RWPE1 (cell line): Measurements from ENCODE around the gene WNT9A.
A peak's percentile ranks its signal among the peaks of the same experiment; 100 is the strongest.

Source experiments
- CTCF ChIA-PET: fragments of 350-600 bp; sonication (Branson Sonifier 250); formaldehyde crosslinking; extraction: SDS; loops from one replicate; lab custom pipeline; 2021; lab: Yijun Ruan, JAX
- POLR2A ChIA-PET: fragments of 400-600 bp; formaldehyde crosslinking; extraction: SDS; loops from one replicate; lab custom pipeline; 2020; ENCODE audit warnings: antibody characterized with exemption; ENCODE audit not compliant: low non-redundant PET; lab: Yijun Ruan, JAX
- DNase-seq: peaks from one replicate; pipeline ENCODE4 v3.0.0; 2012; ENCODE audit warnings: low spot score
- H3K27ac ChIP-seq: fragments of 450-650 bp; 2 replicates; pipeline ENCODE4 v1.5.1; 2017
- TF ChIP-seq, protein P1 (sequence below): fragments of 450-650 bp; conservative IDR thresholded peaks from 2 replicates; pipeline ENCODE4 v1.5.1; 2017; ENCODE audit warnings: low read depth, mild to moderate bottlenecking

The WNT9A gene

DNA sequence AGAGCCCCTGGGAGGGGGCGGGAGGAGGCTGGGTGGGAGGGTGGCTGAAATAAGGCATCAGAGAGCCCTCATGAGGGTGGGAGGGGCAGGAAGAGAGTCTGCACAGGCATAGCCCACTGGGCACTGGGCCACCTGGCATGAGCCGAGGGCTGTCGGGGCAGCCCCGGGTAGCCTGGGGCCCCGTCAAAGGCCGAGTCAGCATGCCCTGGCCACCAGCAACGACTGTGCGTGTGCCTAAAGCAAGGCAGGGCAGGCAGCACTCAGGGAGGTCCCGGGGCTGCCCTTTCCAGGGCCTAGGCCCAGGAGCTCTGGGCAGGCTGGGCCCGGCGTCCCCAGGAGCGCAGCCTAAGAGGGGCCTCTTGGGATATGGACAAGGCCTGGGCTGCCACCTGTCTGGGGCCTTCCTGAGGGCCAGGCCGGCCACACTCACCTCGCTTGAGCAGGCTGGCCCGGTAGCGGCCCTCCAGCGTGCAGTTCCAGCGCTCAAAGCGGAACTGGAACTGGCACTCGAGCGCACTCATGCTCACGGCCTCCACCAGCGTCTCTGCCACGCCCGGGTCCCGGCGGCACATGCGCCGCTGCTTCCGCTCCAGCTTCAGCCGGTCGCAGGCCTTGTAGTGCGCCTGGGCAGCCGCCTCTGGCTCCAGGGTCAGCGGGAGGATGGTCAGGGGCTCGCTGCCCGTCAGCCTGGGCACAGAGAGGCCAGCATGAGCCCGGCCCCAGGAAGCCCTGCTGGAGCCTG, 22.7 kb downstream of the WNT9A start:
- DNase-seq, result no peak
- peak overlapping the region; percentile 23 for H3K27ac ChIP-seq
- POLR2A ChIA-PET, result no interaction called here
- CTCF ChIA-PET, result interaction anchor here (0.6 kb wide), 1 partner anchor 800 kb away, joined by 4 read pairs; no protein-coding TSS in a partner anchor
- TF ChIP-seq, protein P1, sequence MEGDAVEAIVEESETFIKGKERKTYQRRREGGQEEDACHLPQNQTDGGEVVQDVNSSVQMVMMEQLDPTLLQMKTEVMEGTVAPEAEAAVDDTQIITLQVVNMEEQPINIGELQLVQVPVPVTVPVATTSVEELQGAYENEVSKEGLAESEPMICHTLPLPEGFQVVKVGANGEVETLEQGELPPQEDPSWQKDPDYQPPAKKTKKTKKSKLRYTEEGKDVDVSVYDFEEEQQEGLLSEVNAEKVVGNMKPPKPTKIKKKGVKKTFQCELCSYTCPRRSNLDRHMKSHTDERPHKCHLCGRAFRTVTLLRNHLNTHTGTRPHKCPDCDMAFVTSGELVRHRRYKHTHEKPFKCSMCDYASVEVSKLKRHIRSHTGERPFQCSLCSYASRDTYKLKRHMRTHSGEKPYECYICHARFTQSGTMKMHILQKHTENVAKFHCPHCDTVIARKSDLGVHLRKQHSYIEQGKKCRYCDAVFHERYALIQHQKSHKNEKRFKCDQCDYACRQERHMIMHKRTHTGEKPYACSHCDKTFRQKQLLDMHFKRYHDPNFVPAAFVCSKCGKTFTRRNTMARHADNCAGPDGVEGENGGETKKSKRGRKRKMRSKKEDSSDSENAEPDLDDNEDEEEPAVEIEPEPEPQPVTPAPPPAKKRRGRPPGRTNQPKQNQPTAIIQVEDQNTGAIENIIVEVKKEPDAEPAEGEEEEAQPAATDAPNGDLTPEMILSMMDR, result no peak

DNA sequence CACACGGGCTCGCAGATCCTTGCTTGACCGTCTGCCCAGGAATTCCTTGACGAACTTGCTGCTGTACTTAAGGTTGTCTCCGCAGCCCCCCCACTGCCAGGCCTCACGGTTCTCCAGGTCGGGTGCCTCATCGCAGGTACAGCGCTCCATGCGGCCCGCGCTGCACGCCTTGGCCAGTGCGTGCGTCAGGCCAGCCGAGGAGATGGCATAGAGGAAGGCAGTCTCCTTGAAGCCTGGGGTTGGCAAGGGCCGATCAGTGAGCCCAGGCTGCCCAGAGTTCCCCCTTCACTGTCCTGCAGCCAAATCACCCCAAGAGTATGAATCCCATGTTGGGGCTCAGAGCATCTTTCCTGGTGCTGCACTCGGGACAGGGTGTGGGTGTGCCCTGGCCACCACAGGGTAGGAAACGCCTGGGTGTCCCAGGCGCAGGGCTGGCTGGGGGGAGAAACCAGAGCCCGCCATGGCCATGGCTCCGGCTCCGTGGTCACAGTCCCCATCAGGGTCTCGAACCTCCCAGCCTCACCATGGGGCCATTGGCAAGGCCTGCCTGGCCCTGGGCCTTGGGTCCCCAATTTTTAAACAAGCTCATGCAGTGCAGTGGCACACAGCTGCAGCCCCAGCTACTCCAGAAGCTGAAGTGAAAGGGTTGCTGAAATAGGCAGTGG, 23.4 kb downstream of the WNT9A start:
- TF ChIP-seq, protein P1, result no peak
- no peak for DNase-seq
- H3K27ac ChIP-seq, result peak overlapping the region; percentile 23
- ChIA-PET POLR2A (no interaction called here), CTCF (no interaction called here)

DNA sequence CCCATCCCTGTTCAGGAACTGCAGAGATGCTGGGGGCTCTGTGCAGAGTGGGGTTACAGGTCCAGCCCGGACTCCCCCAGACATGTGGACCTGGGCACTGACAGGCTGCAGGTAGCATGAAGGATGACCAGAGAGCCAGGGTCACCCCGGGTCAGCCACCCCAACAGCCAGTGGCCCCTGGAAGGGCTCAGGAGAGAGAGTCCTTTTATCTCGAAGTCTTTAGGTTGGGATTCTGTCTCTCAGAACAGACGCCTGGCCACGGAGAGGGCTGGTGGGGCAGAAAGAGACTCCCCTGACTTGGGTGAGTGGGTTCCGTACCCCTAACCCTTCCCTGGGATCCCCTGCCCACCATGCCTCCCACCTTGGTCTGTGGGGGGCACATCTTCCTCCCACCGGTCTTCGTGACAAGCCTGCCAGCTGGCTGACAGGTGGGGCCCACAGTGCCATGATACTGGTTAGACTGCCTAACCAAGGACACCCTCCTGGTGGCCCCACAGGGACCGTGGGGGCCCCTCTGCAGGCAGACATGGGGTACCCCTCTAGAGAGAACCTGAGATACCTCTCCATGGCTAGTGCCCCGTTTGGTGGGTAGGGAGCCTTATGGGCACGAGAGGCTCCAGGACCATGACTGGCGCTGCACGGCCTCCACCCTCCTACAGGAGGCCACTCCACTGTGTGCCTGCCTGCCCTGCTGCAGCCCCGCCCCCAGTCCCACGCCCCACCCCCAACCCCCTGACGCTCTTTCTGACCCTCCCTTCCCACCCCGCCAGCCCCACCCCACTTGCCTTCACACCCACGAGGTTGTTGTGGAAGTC, 24.2 kb downstream of the WNT9A start:
- POLR2A ChIA-PET, result no interaction called here
- no peak for DNase-seq
- H3K27ac ChIP-seq, result no peak overlapping the region
- TF ChIP-seq, protein P1, result no peak
- CTCF ChIA-PET, result no interaction called here

DNA sequence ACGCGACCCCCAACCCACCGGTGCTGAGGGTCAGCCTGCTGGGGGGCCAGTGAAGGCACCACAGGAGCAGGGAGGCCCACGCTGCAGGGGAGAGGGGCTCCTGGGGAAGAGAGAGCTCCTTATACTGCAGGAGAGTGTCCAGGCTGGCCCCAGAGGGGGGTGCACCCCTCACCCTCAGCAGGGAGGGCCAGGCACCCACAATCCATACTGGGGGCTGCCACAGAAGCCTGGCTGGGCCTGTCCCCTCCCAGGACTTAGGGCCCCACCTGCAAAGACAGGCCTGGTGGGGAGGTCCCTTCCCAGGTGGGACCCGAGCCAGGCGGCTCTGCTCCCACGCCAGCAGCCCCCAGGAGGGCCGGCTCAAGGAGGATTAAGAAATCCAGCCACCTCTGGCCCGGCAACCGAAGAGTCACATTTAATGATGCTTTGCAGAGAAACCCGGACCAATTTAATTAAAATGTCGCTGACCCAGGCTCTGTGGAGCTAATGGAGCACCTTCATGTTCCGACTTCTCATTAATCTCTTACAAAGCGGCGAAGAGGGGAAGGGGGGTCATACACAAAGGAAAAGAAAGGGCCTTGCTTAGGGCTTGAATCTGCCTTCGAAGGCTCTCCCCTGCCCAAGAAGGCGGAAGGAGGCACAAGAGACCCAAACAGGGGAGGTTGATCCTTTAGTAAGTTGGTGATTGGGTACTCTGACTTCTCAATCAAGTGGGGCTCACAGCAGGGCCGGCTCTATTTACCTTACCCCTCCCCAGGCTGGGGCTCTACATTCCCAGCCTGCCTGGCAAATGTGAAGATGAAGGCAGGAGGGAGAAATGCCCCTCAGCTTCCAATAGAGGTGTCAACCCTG, 25.0 kb downstream of the WNT9A start:
- CTCF ChIA-PET, result no interaction called here
- TF ChIP-seq, protein P1, result no peak
- DNase-seq, result no peak
- H3K27ac ChIP-seq, result no peak overlapping the region
- POLR2A ChIA-PET, result no interaction called here

DNA sequence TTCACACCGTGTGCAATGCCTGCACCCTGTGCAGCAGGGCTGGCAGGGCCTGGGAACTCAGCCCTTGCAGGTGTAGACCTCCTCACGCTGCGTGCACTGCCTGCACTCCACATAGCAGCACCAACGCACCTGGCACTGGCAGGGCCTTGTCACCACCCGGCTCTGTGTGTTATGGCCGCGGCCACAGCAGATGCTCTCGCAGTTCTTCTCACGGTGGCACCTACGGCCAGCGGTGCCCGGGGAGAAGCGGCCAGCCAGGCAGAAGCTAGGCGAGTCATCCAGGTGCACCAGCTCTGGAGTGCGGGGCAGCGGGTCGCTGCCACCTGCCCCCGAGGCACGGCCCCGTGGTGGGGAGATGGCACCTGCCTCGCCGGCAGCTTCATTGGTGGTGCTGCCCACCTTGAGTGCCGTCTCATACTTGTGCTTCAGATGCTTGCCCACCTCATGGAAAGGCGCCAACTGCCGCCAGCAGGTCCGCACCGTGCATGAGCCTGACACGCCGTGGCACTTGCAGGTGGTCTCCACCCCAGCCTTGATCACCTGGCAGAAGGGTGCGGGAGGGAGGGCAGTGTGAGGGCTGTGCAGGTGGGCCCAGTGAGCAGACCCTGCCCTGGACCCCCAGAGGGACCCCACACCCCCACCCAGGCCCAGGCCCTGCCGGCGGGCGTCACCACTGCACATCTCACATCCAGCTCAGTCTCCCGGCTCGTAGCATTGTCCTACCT, 26.1 kb downstream of the WNT9A start:
- CTCF ChIA-PET, result no interaction called here

More for the DNA sequence above, 26.1 kb downstream of the WNT9A start:
- POLR2A ChIA-PET, result no interaction called here
- no peak for DNase-seq
- H3K27ac ChIP-seq, result no peak overlapping the region
- TF ChIP-seq, protein P1, result no peak
